GM23248 (cell line): ENCODE measurements around the gene PTTG1. TPM values are rescaled to one million over a fixed set of nuclear protein-coding genes. Genes with fewer than 3 reads are reported as not detected.

Experiments
- DNase-seq: peaks from one replicate; pipeline ENCODE4 v3.0.0-alpha.2; 2015
- H2AFZ ChIP-seq: fragments of 200-600 bp; sonication (generic); 2 replicates; pipeline ENCODE4 v1.6.1; 2016; ENCODE audit warnings: antibody characterized with exemption
- H3F3A ChIP-seq: fragments of 200-600 bp; sonication (generic); 2 replicates; pipeline ENCODE4 v1.6.1; 2016; ENCODE audit warnings: mild to moderate bottlenecking, antibody characterized with exemption, mixed run types; ENCODE audit not compliant: insufficient read depth
- H3K27ac ChIP-seq: fragments of 200-600 bp; sonication (generic); 2 replicates; pipeline ENCODE4 v1.5.1; 2016; ENCODE audit warnings: mild to moderate bottlenecking
- H3K27me3 ChIP-seq: fragments of 200-600 bp; sonication (generic); replicated peaks from 2 replicates; pipeline ENCODE4 v1.6.1; 2016; ENCODE audit warnings: mild to moderate bottlenecking; ENCODE audit not compliant: insufficient read depth
- H3K36me3 ChIP-seq: fragments of 200-600 bp; sonication (generic); 2 replicates; pipeline ENCODE4 v1.6.1; 2016; ENCODE audit warnings: low read depth, mild to moderate bottlenecking
- H3K4me1 ChIP-seq: fragments of 200-600 bp; sonication (generic); 2 replicates; pipeline ENCODE4 v1.6.1; 2016; ENCODE audit warnings: mild to moderate bottlenecking; ENCODE audit not compliant: insufficient read depth
- H3K4me2 ChIP-seq: fragments of 200-600 bp; sonication (generic); one replicate; pipeline ENCODE4 v1.6.1; 2016; ENCODE audit warnings: mild to moderate bottlenecking; ENCODE audit not compliant: unreplicated experiment
- H3K4me3 ChIP-seq: fragments of 200-600 bp; sonication (generic); 2 replicates; pipeline ENCODE4 v1.5.1; 2016; ENCODE audit warnings: mild to moderate bottlenecking
- H3K79me2 ChIP-seq: fragments of 200-600 bp; sonication (generic); 2 replicates; pipeline ENCODE4 v1.6.1; 2016; ENCODE audit warnings: mild to moderate bottlenecking; ENCODE audit not compliant: insufficient read depth
- H3K9ac ChIP-seq: fragments of 200-600 bp; sonication (generic); 2 replicates; pipeline ENCODE4 v1.6.1; 2016; ENCODE audit warnings: mild to moderate bottlenecking
- H3K9me2 ChIP-seq: fragments of 200-600 bp; sonication (generic); 2 replicates; pipeline ENCODE4 v1.6.1; 2016; ENCODE audit warnings: mixed run types, mild to moderate bottlenecking, moderate library complexity; ENCODE audit not compliant: insufficient read depth
- H3K9me3 ChIP-seq: fragments of 200-600 bp; sonication (generic); one replicate; pipeline ENCODE4 v1.6.1; 2017; ENCODE audit warnings: low read depth
- H4K20me1 ChIP-seq: fragments of 200-600 bp; sonication (generic); 2 replicates; pipeline ENCODE4 v1.6.0; 2016; ENCODE audit not compliant: insufficient read depth
- EZH2 ChIP-seq: fragments of 200-600 bp; sonication (generic); IDR thresholded peaks from 2 replicates; pipeline ENCODE4 v1.6.1; 2018; ENCODE audit warnings: antibody characterized with exemption, mild to moderate bottlenecking; ENCODE audit not compliant: insufficient read depth, poor library complexity, severe bottlenecking
- EZH2phosphoT487 ChIP-seq: fragments of 200-600 bp; sonication (generic); IDR thresholded peaks from 2 replicates; pipeline ENCODE4 v1.6.1; 2018; ENCODE audit warnings: antibody characterized with exemption, moderate library complexity, mild to moderate bottlenecking, low read depth; ENCODE audit not compliant: insufficient read depth
- WGBS, 2 experiments: methylation state at CpG; one replicate each; pipeline ENCODE4 v1.1.6; 2015 to 2017; ENCODE audit warnings: low lambda C conversion rate in 2 of 2, low coverage in 1 of 2; ENCODE audit errors: missing lambda C conversion rate in 2 of 2; 5-methylcytosine and 5-hydroxymethylcytosine counted together
- in situ Hi-C: fragments of 300-500 bp; cut with MboI; formaldehyde crosslinking; loops from 2 replicates; pipeline ENCODE4 v1.15.0; 2020
- polyA plus RNA-seq: library from polyadenylated mRNA; unstranded; fragments of >200 nt; fragmentation: Nextera tagmentation; extraction: Ambion mirVana; gene quantifications from 2 replicates; pipeline ENCODE4 v1.2.1, GENCODE V29; 2016
- total RNA-seq: library from RNA; depleted of rRNA; stranded (reverse); fragments of >200 nt; shearing (Covaris generic); gene quantifications from 2 replicates; pipeline ENCODE4 v1.2.3, GENCODE V29; 2014

The PTTG1 gene
- total and polyA plus RNA-seq, 2 experiments from 2014 or later, result 49.0 to 96.0 TPM

DNA sequence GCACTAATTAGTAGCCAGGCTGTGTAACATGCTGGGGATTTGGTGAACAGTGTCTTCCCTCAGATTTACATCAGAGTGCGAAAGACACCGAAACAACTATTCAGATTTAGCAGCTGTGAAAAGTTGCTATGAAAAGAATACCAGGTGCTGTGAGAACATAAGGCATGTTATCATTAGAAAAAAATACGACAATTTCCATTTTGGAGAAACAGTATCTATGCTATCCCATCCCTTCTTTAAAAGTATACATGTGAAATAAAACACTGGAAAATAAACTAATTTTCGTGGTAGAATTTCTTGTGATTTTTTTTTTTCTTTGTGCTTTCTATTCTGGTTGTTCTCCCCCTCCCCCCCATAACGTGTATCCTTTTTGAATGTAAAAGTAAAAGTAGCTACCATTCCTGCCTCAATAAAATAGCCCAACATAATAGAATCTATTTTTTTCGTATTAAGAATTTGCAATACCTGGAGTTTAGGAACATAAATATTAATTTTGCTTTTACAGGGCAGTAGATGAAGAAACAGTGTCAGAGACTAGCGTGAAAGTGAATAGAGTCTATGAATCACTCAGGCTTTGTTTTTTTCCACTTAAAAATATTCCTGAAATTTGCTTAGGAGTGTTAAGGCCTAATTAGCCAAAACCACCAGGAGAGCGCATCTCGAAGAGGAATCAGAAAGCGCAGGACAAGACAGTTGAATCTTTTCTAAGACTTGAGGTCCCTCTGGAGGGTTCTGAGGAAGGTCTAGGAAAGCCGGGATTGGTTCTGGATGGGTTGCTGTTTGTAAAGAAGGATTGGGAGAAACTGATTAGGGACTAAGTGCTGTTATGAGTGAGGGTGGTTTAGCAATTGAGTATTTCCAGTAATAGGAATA lies 2.0 kb upstream of the PTTG1 start:
- Histone ChIP-seq H3K9me2 (no peaks in the 10 kb centered on the region), H3K36me3 (no peaks in the 10 kb centered on the region), H3K27me3 (no peaks in the 10 kb centered on the region), H3K4me1 (peaks cover 39% of the 10 kb centered on the region), H4K20me1 (no peaks in the 10 kb centered on the region), H3K27ac (peak overlapping the region; percentile 86), H3K79me2 (peaks cover 66% of the 10 kb centered on the region), H2AFZ (peak overlapping the region; percentile 86), H3K4me3 (peak overlapping the region; percentile 91), H3F3A (peaks cover 14% of the 10 kb centered on the region), H3K4me2 (peak overlapping the region; percentile 81), H3K9ac (peak overlapping the region; percentile 97), H3K9me3 (no peaks in the 10 kb centered on the region)
- TF ChIP-seq EZH2 (no peak), EZH2phosphoT487 (no peak)
- WGBS, 2 experiments, result 34 to 37% methylated on average over 11 of the region's 11 CpGs
- in situ Hi-C loops, result no loop called here
- peak; percentile 23 for DNase-seq

DNA sequence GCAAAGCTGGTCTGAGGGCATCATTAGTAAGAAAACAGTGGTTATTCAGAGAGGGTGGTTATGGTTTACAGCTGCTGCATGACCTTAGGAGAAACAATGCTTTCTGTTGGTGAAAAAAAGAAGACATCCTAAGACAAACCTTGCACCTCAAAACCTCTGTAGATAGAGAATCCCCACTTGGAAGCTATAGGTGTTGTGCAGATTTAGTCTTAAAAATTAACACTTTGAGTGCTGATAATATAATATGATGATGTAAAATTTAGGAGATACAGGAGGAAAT lies 1.4 kb upstream of the PTTG1 start:
- in situ Hi-C loops, result no loop called here
- peak overlapping the region; percentile 86 for H2AFZ ChIP-seq
- no peaks in the 10 kb centered on the region for H3K9me2 ChIP-seq

DNA sequence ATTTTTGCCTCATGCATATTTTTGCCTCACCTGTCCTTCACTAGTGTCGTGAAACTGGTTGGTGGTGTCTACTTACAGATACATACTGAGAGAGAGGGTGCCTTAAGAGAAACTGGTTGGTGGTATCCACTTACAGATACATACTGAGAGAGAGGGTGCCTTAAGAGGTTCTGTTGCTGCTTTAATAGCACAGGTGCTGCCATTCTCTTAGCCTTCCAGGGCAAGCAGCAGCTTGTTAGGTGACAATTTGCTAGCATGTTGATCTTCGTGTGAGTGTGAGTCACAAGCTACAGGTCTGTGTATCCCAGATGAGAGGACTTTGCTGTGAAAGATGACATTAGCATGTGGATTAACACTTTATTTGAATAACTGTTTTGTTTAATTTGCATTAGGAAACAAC lies 1.4 kb downstream of the PTTG1 start:
- no peak overlapping the region for H3K27ac ChIP-seq
- H3K9me3 ChIP-seq, result no peaks in the 10 kb centered on the region
- peaks cover 42% of the 10 kb centered on the region for H3K79me2 ChIP-seq
- H3K4me1 ChIP-seq, result peaks cover 30% of the 10 kb centered on the region
- peak overlapping the region; percentile 81 for H3K4me3 ChIP-seq
- H3K9me2 ChIP-seq, result no peaks in the 10 kb centered on the region
- in situ Hi-C loops, result no loop called here
- no peak for TF ChIP-seq EZH2phosphoT487
- TF ChIP-seq EZH2, result no peak
- peak overlapping the region; percentile 93 for H2AFZ ChIP-seq
- H3K9ac ChIP-seq, result 0 out of 2 replicates have a peak overlapping the region, but pooled peaks have one; percentile 85
- 47 to 50% methylated on average over 2 of the region's 2 CpGs for WGBS, 2 experiments
- peak; percentile 25 for DNase-seq
- H4K20me1 ChIP-seq, result no peaks in the 10 kb centered on the region
- H3K36me3 ChIP-seq, result no peaks in the 10 kb centered on the region
- no peaks in the 10 kb centered on the region for H3K27me3 ChIP-seq
- peaks cover 14% of the 10 kb centered on the region for H3F3A ChIP-seq
- peak overlapping the region; percentile 99 for H3K4me2 ChIP-seq

More for the DNA sequence above, 1.4 kb upstream of the PTTG1 start:
- Histone ChIP-seq H3K27me3 (no peaks in the 10 kb centered on the region), H4K20me1 (no peaks in the 10 kb centered on the region), H3K4me2 (no peak overlapping the region), H3K4me1 (peaks cover 39% of the 10 kb centered on the region), H3K36me3 (no peaks in the 10 kb centered on the region), H3K27ac (no peak overlapping the region), H3K79me2 (peaks cover 66% of the 10 kb centered on the region), H3K9me3 (no peaks in the 10 kb centered on the region), H3K4me3 (no peak overlapping the region), H3K9ac (peak overlapping the region; percentile 97; the same call in 1 of the 2 replicates), H3F3A (peaks cover 14% of the 10 kb centered on the region)
- no peak for DNase-seq
- no peak for TF ChIP-seq EZH2phosphoT487
- TF ChIP-seq EZH2, result no peak

DNA sequence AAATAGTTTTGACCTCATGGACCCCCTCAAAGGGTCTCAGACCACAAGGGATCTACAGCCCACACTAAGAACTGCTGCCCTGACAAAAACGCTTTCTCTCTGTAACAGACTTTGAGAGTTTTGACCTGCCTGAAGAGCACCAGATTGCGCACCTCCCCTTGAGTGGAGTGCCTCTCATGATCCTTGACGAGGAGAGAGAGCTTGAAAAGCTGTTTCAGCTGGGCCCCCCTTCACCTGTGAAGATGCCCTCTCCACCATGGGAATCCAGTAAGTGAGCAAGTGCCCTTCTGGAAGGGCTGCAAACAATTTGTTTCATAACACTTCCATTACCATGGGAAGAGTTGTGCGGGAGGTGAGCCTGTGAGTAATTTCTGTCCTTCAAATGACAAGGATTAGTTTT lies 6.0 kb downstream of the PTTG1 start:
- TF ChIP-seq EZH2phosphoT487 (no peak), EZH2 (no peak)
- H3K27me3 ChIP-seq, result no peaks in the 10 kb centered on the region

DNA sequence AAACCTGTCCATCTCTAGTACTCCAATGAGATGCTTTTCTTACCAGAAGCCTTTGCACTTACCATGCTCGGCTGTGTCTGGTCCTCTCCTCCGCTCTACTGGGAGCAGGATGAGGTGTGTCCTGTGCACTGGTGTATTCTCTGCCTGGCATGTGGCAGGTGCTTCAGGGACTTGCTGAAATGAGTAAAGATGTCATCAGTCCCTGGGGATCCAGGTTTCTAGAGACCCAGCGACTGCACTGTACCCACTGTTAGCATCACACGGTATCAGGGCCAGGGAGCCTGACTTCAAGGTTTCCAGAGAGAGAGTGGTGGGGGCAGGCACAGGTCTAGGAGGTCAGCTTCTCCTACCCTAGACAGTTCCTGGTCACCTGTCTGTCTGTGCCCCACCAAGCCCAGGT lies 10.5 kb downstream of the PTTG1 start:
- Histone ChIP-seq H3K4me1 (no peaks in the 10 kb centered on the region), H2AFZ (no peak overlapping the region), H3K27me3 (peaks cover 7% of the 10 kb centered on the region; the same call in 1 of the 2 replicates), H3K36me3 (no peaks in the 10 kb centered on the region), H3K9me3 (no peaks in the 10 kb centered on the region), H3K4me3 (no peak overlapping the region), H3K9ac (no peak overlapping the region), H4K20me1 (no peaks in the 10 kb centered on the region), H3K79me2 (no peaks in the 10 kb centered on the region), H3F3A (no peaks in the 10 kb centered on the region), H3K27ac (no peak overlapping the region), H3K4me2 (no peak overlapping the region), H3K9me2 (no peaks in the 10 kb centered on the region)
- no peak for DNase-seq
- no peak for TF ChIP-seq EZH2
- no peak for TF ChIP-seq EZH2phosphoT487
- WGBS, 2 experiments, result 98 to 100% methylated on average over 4 of the region's 4 CpGs
- in situ Hi-C loops, result no loop called here

More for the DNA sequence above, 6.0 kb downstream of the PTTG1 start:
- Histone ChIP-seq H3K27ac (no peak overlapping the region), H3K9me3 (no peaks in the 10 kb centered on the region), H3K9ac (no peak overlapping the region), H3K4me2 (no peak overlapping the region), H2AFZ (no peak overlapping the region), H3K79me2 (peaks cover 31% of the 10 kb centered on the region), H3K4me1 (peaks cover 13% of the 10 kb centered on the region), H3K9me2 (no peaks in the 10 kb centered on the region), H4K20me1 (no peaks in the 10 kb centered on the region), H3K4me3 (no peak overlapping the region), H3K36me3 (no peaks in the 10 kb centered on the region), H3F3A (no peaks in the 10 kb centered on the region)
- 92 to 99% methylated on average over 4 of the region's 4 CpGs for WGBS, 2 experiments
- no peak for DNase-seq
- in situ Hi-C loops, result no loop called here
